Inferior parietal cortex (tissue), 1 donor: ENCODE measurements around the gene ING1.

Experiments used
- DNase-seq: peaks from one replicate; pipeline ENCODE4 v3.0.0-alpha.2; 2016; ENCODE audit errors: extremely low spot score

The ING1 gene

GRCh38 chr13:110771194-110771593, 57.7 kb downstream of the ING1 start:
- no peak for DNase-seq

GRCh38 chr13:110772091-110772984, 58.8 kb downstream of the ING1 start:
- DNase-seq, result no peak
